D721Med (cell line): ENCODE data around the gene B3GNT7.
"Not testable (repeated sequence)": the region's sequence is repeated elsewhere in the genome, so short reads cannot be mapped to it uniquely, and the experiment has no call there.

Experiments
- DNase-seq: peaks from one replicate; pipeline ENCODE4 v3.0.0; 2011; ENCODE audit warnings: low spot score; ENCODE audit not compliant: insufficient read length
- FAIRE-seq: peaks from 2 replicates; lab custom pipeline; 2011; peaks lifted over from hg19 to GRCh38; lab: Jason Lieb, UNC
- CTCF ChIP-seq: IDR thresholded peaks from 2 replicates; pipeline ENCODE4 v1.5.1; 2012; ENCODE audit warnings: mild to moderate bottlenecking, control low read depth; ENCODE audit not compliant: insufficient read depth; ENCODE audit errors: missing control alignments

The B3GNT7 gene

GRCh38 chr2:231373184-231373583 is 22.3 kb upstream of the B3GNT7 start:
- FAIRE-seq (no peak), DNase-seq (no peak)
- TF ChIP-seq CTCF: no peak

GRCh38 chr2:231373786-231374349 is 21.6 kb upstream of the B3GNT7 start:
- no peak for TF ChIP-seq CTCF
- no peak for FAIRE-seq
- DNase-seq: no peak

- TF ChIP-seq CTCF: no peak
- FAIRE-seq: no peak
- no peak for DNase-seq
These were observed 20.7 kb upstream of the B3GNT7 start for GRCh38 chr2:231374771-231375170.

- not testable (repeated sequence) for DNase-seq, FAIRE-seq
These were observed 19.4 kb upstream of the B3GNT7 start for GRCh38 chr2:231375994-231376615.

GRCh38 chr2:231376857-231377256 is 18.7 kb upstream of the B3GNT7 start:
- no peak for TF ChIP-seq CTCF
- DNase-seq: no peak

GRCh38 chr2:231378026-231378722 is 17.3 kb upstream of the B3GNT7 start:
- DNase-seq: no peak
- no peak for TF ChIP-seq CTCF
- no peak for FAIRE-seq

More at GRCh38 chr2:231376857-231377256, 18.7 kb upstream of the B3GNT7 start:
- no peak for FAIRE-seq

GRCh38 chr2:231379266-231380215 is 16.0 kb upstream of the B3GNT7 start:
- no peak for FAIRE-seq
- TF ChIP-seq CTCF: no peak
- no peak for DNase-seq
